ENCODE results near the gene NLGN1.

Gene NLGN1

DNA sequence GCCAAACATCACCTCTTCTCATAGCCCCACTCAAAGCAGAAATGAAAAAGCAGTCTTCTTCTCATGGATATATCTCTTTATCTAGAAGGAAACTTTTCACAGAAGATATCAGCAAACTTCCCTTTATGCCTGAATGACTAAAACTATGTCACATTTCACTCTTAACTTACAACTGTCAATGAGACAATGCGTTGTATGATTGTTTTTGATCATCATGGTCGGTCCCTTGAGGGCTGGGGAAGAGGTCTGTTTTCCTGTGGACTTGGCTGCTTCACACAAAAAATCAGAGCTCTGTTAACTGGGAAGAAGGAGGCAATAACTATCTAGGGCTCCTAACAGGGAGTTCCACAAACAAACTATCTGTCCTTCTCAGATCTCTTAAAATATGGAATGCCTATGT is 5.1 kb downstream of the NLGN1 start:
- H3K36me3 ChIP-seq (ENCODE audit: control insufficient read depth in 4 of 4, insufficient read depth in 4 of 4, low read length in 3 of 4), result no peaks in the 10 kb centered on the region
- WGBS (ENCODE audit: insufficient coverage), result 61% methylated on average over 2 of the region's 2 CpGs
- peaks cover 0 to 3% (median 0%) of the 10 kb centered on the region in 5 experiments for H3K27me3 ChIP-seq (replicated peaks in 2 of 5; ENCODE audit: control insufficient read depth in 4 of 5, insufficient read depth in 5 of 5, low read length in 4 of 5)
- CTCF ChIA-PET, result interaction anchor here (0.6 kb wide), 1 partner anchor 743 kb away, joined by 3 read pairs; no protein-coding TSS in a partner anchor
- POLR2A ChIA-PET, result no interaction called here
- H3K4me3 ChIP-seq (ENCODE audit: control insufficient read depth in 1 of 7, extremely low read depth in 1 of 7, insufficient read depth in 4 of 7, low read depth in 2 of 7, low read length in 6 of 7), result no peak overlapping the region
- peaks cover 0 to 8% (median 7%) of the 10 kb centered on the region in 4 experiments for H3K4me1 ChIP-seq (ENCODE audit: control extremely low read depth in 1 of 4, control insufficient read depth in 4 of 4, insufficient read depth in 4 of 4, low read length in 3 of 4)
- no peaks in the 10 kb centered on the region for H3K9me3 ChIP-seq (ENCODE audit: control extremely low read depth in 1 of 5, control insufficient read depth in 4 of 5, insufficient read depth in 2 of 5, low read depth in 1 of 5, low read length in 4 of 5)
- no peak for DNase-seq
- H3K27ac ChIP-seq (ENCODE audit: insufficient read depth in 1 of 2, low read depth in 1 of 2, low read length in 2 of 2, poor library complexity in 1 of 2, severe bottlenecking in 2 of 2), result no peak overlapping the region

DNA sequence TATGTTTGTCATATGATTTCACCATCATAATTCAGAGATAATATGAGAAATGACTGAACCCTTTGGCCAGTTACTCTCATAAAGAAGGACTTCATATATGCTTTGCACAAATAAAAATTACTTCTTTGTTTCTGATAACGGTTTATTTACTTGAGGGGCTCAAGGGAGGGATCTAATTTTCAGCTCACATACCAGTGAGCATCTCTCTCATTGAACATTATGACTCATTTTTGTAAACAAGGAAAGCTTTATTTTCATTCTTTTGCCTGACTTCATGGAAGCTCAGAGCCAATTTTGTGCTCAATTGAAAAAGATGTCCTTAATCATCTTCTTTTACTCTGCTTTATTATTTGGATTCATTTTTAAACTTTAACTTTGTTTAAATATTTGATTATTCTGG is 5.8 kb downstream of the NLGN1 start:
- ChIA-PET CTCF (interaction anchor here (1.1 kb wide), 1 partner anchor 31 kb away, joined by 3 read pairs; no protein-coding TSS in a partner anchor), POLR2A (no interaction called here)
- Histone ChIP-seq H3K4me3 (ENCODE audit: control insufficient read depth in 1 of 7, extremely low read depth in 1 of 7, insufficient read depth in 4 of 7, low read depth in 2 of 7, low read length in 6 of 7) (no peak overlapping the region), H3K36me3 (ENCODE audit: control insufficient read depth in 4 of 4, insufficient read depth in 4 of 4, low read length in 3 of 4) (no peaks in the 10 kb centered on the region), H3K9me3 (ENCODE audit: control extremely low read depth in 1 of 5, control insufficient read depth in 4 of 5, insufficient read depth in 2 of 5, low read depth in 1 of 5, low read length in 4 of 5) (no peaks in the 10 kb centered on the region), H3K4me1 (ENCODE audit: control extremely low read depth in 1 of 4, control insufficient read depth in 4 of 4, insufficient read depth in 4 of 4, low read length in 3 of 4) (peaks cover 0 to 3% (median under 1%) of the 10 kb centered on the region in 4 experiments), H3K27ac (ENCODE audit: insufficient read depth in 1 of 2, low read depth in 1 of 2, low read length in 2 of 2, poor library complexity in 1 of 2, severe bottlenecking in 2 of 2) (no peak overlapping the region), H3K27me3 (replicated peaks in 2 of 5; ENCODE audit: control insufficient read depth in 4 of 5, insufficient read depth in 5 of 5, low read length in 4 of 5) (peaks cover 0 to 2% (median 0%) of the 10 kb centered on the region in 5 experiments)
- 100% methylated on average over 1 of the region's 1 CpG for WGBS (ENCODE audit: insufficient coverage)
- DNase-seq, result no peak

DNA sequence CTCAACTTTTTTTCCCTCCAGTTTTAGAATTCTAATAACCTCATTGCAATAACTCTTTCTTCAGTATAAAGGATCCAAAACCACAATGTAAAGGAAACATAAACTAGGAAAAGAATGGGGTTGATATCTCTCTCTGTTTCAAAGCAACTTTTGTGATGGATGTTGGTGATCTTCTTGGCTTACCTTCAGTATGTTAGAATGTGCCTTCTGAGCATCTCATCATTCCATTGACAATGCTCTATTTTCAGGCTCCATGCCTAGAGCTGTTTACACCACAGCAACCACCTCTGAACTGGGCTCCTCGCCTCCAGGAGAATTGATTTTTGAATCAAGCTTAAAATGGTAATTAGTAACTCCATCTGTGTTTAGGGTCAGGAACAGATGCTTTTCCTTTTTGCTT is 6.6 kb downstream of the NLGN1 start:
- Histone ChIP-seq H3K4me3 (ENCODE audit: control insufficient read depth in 1 of 7, extremely low read depth in 1 of 7, insufficient read depth in 4 of 7, low read depth in 2 of 7, low read length in 6 of 7) (no peak overlapping the region), H3K9me3 (ENCODE audit: control extremely low read depth in 1 of 5, control insufficient read depth in 4 of 5, insufficient read depth in 2 of 5, low read depth in 1 of 5, low read length in 4 of 5) (no peaks in the 10 kb centered on the region), H3K4me1 (ENCODE audit: control extremely low read depth in 1 of 4, control insufficient read depth in 4 of 4, insufficient read depth in 4 of 4, low read length in 3 of 4) (no peaks in the 10 kb centered on the region), H3K27ac (ENCODE audit: insufficient read depth in 1 of 2, low read depth in 1 of 2, low read length in 2 of 2, poor library complexity in 1 of 2, severe bottlenecking in 2 of 2) (no peak overlapping the region), H3K36me3 (ENCODE audit: control insufficient read depth in 4 of 4, insufficient read depth in 4 of 4, low read length in 3 of 4) (no peaks in the 10 kb centered on the region), H3K27me3 (replicated peaks in 2 of 5; ENCODE audit: control insufficient read depth in 4 of 5, insufficient read depth in 5 of 5, low read length in 4 of 5) (no peaks in the 10 kb centered on the region)
- POLR2A ChIA-PET, result no interaction called here
- no peak for DNase-seq
- CTCF ChIA-PET, result interaction anchor here (1.1 kb wide), 1 partner anchor 32 kb away, joined by 3 read pairs; no protein-coding TSS in a partner anchor
- WGBS (ENCODE audit: insufficient coverage), result 83% methylated on average over 1 of the region's 1 CpG

DNA sequence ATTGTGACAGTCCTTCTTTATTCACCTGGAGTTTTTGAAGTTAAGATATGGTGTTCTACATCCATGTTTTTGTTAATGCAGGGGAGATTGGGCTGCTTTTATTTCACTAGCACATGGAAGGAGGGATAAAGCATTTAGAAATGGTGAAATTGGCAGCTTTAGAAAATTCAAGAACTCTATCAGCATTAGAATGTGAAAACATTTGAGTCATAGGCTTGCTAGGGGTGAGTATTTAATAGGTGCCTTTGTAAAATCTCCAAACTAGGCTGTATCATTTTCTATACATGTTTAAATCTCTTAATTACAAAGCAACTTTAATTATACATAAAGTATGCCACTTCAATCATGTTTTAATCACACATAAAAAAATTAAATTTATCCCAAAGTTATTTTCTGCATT is 12.9 kb downstream of the NLGN1 start:
- POLR2A ChIA-PET, result no interaction called here
- no peak overlapping the region for H3K27ac ChIP-seq (ENCODE audit: insufficient read depth in 1 of 2, low read depth in 1 of 2, low read length in 2 of 2, poor library complexity in 1 of 2, severe bottlenecking in 2 of 2)

DNA sequence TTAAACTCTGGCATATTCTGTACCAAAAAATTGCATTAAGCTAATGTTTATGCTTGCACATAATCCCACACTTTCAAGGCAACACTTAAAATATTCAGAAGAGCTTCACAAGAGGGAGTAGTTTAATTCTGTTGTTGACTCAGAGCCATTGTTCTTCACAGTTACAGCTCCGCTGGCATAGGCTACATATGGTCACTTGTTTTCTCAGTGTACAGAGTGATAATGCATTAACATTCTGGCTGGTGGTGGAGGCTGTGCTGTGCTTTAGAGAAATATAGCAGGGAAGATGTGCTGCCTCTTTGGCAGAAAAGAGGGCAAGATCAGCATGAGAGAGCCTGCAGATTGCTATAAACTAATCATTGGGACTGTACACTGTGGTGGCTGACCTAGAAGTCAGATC is 13.3 kb downstream of the NLGN1 start:
- ChIA-PET POLR2A (no interaction called here), CTCF (interaction anchor here (1.0 to 1.9 kb wide), 3 partner anchors 13 to 321 kb away, joined by 3 to 6 read pairs (median 4); partner anchors contain the start of gene NLGN1)
- Histone ChIP-seq H3K27me3 (replicated peaks in 2 of 5; ENCODE audit: control insufficient read depth in 4 of 5, insufficient read depth in 5 of 5, low read length in 4 of 5) (no peaks in the 10 kb centered on the region), H3K4me1 (ENCODE audit: control extremely low read depth in 1 of 4, control insufficient read depth in 4 of 4, insufficient read depth in 4 of 4, low read length in 3 of 4) (no peaks in the 10 kb centered on the region), H3K9me3 (ENCODE audit: control extremely low read depth in 1 of 5, control insufficient read depth in 4 of 5, insufficient read depth in 2 of 5, low read depth in 1 of 5, low read length in 4 of 5) (no peaks in the 10 kb centered on the region), H3K27ac (ENCODE audit: insufficient read depth in 1 of 2, low read depth in 1 of 2, low read length in 2 of 2, poor library complexity in 1 of 2, severe bottlenecking in 2 of 2) (no peak overlapping the region), H3K4me3 (ENCODE audit: control insufficient read depth in 1 of 7, extremely low read depth in 1 of 7, insufficient read depth in 4 of 7, low read depth in 2 of 7, low read length in 6 of 7) (no peak overlapping the region), H3K36me3 (ENCODE audit: control insufficient read depth in 4 of 4, insufficient read depth in 4 of 4, low read length in 3 of 4) (no peaks in the 10 kb centered on the region)
- WGBS (ENCODE audit: insufficient coverage), result 100% methylated on average over 1 of the region's 1 CpG
- DNase-seq, result no peak

More for the DNA sequence above, 12.9 kb downstream of the NLGN1 start:
- H3K9me3 ChIP-seq (ENCODE audit: control extremely low read depth in 1 of 5, control insufficient read depth in 4 of 5, insufficient read depth in 2 of 5, low read depth in 1 of 5, low read length in 4 of 5), result no peaks in the 10 kb centered on the region
- H3K4me1 ChIP-seq (ENCODE audit: control extremely low read depth in 1 of 4, control insufficient read depth in 4 of 4, insufficient read depth in 4 of 4, low read length in 3 of 4), result no peaks in the 10 kb centered on the region
- no peak for DNase-seq
- no peaks in the 10 kb centered on the region for H3K27me3 ChIP-seq (replicated peaks in 2 of 5; ENCODE audit: control insufficient read depth in 4 of 5, insufficient read depth in 5 of 5, low read length in 4 of 5)
- H3K36me3 ChIP-seq (ENCODE audit: control insufficient read depth in 4 of 4, insufficient read depth in 4 of 4, low read length in 3 of 4), result no peaks in the 10 kb centered on the region
- H3K4me3 ChIP-seq (ENCODE audit: control insufficient read depth in 1 of 7, extremely low read depth in 1 of 7, insufficient read depth in 4 of 7, low read depth in 2 of 7, low read length in 6 of 7), result no peak overlapping the region
- CTCF ChIA-PET, result interaction anchor here (1.0 to 1.9 kb wide), 2 partner anchors 13 to 142 kb away, joined by 4 to 6 read pairs; partner anchors contain the start of gene NLGN1

DNA sequence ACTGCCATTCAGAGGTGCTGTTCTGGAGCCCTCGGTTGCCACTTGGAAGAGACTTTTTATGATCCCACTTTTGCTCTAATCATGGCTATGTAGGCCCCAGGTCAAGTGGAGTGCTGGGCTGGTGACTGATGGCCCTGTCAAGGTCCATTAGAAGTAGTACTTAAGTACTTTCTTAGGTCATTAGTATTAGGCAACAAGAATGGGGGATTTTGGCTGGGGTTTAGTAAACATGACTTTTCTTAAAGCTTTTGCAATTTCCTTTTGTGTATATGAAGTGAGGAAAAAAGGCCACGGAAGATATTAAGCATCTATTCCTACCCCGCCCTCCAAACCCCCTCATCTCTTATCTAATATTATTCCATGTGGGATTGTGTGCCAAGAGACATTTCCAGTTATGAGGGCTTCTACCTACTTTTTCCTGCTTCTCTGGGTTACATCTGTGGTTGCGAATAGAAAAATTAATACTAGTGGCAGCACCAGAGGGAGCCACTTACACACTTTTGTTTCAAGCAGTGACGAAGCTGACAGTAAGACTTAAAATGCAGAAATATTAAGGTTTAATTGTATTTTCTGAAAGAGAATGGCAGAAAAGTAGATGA is 13.9 kb downstream of the NLGN1 start:
- H3K36me3 ChIP-seq (ENCODE audit: control insufficient read depth in 4 of 4, insufficient read depth in 4 of 4, low read length in 3 of 4), result no peaks in the 10 kb centered on the region
- DNase-seq, result peak; percentile 41 to 70 (median 65)

DNA sequence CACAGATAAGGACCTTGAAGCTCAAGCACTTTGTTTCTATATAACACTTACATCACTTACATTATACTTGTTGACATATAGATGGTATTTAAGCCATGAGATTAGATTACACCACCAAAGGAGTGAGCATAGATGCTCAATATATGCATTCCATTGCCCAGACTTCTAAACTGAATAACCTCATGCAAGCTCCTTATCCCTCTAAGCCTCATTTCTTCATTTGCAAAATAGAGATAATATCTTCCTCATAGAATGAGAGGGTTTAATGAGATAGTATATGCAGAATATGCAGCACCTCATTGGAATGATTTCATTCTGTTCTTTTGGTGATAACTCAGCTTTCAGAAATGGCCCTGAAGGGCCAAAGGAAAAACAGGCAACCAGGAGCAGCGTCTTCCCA is 18.5 kb downstream of the NLGN1 start:
- WGBS (ENCODE audit: insufficient coverage), result 100% methylated on average over 1 of the region's 1 CpG
- ChIA-PET CTCF (interaction anchor here (1.0 to 1.6 kb wide), 2 partner anchors 8 to 44 kb away, joined by 3 to 4 read pairs; no protein-coding TSS in a partner anchor), POLR2A (no interaction called here)
- DNase-seq, result no peak
- no peak overlapping the region for H3K27ac ChIP-seq (ENCODE audit: insufficient read depth in 1 of 2, low read depth in 1 of 2, low read length in 2 of 2, poor library complexity in 1 of 2, severe bottlenecking in 2 of 2)
- no peaks in the 10 kb centered on the region for H3K27me3 ChIP-seq (replicated peaks in 2 of 5; ENCODE audit: control insufficient read depth in 4 of 5, insufficient read depth in 5 of 5, low read length in 4 of 5)
- H3K4me1 ChIP-seq (ENCODE audit: control extremely low read depth in 1 of 4, control insufficient read depth in 4 of 4, insufficient read depth in 4 of 4, low read length in 3 of 4), result no peaks in the 10 kb centered on the region
- no peaks in the 10 kb centered on the region for H3K9me3 ChIP-seq (ENCODE audit: control extremely low read depth in 1 of 5, control insufficient read depth in 4 of 5, insufficient read depth in 2 of 5, low read depth in 1 of 5, low read length in 4 of 5)
- H3K36me3 ChIP-seq (ENCODE audit: control insufficient read depth in 4 of 4, insufficient read depth in 4 of 4, low read length in 3 of 4), result no peaks in the 10 kb centered on the region
- no peak overlapping the region for H3K4me3 ChIP-seq (ENCODE audit: control insufficient read depth in 1 of 7, extremely low read depth in 1 of 7, insufficient read depth in 4 of 7, low read depth in 2 of 7, low read length in 6 of 7)

More for the DNA sequence above, 13.9 kb downstream of the NLGN1 start:
- 46% methylated on average over 3 of the region's 5 CpGs for whole genome bisulfite sequencing (ENCODE audit: insufficient coverage)
- Histone ChIP-seq H3K27ac (ENCODE audit: insufficient read depth in 1 of 2, low read depth in 1 of 2, low read length in 2 of 2, poor library complexity in 1 of 2, severe bottlenecking in 2 of 2) (no peak overlapping the region), H3K4me3 (ENCODE audit: control insufficient read depth in 1 of 7, extremely low read depth in 1 of 7, insufficient read depth in 4 of 7, low read depth in 2 of 7, low read length in 6 of 7) (peak overlapping the region in 3 of 7 experiments; percentile 21 to 58 (median 22)), H3K9me3 (ENCODE audit: control extremely low read depth in 1 of 5, control insufficient read depth in 4 of 5, insufficient read depth in 2 of 5, low read depth in 1 of 5, low read length in 4 of 5) (no peaks in the 10 kb centered on the region), H3K27me3 (replicated peaks in 2 of 5; ENCODE audit: control insufficient read depth in 4 of 5, insufficient read depth in 5 of 5, low read length in 4 of 5) (no peaks in the 10 kb centered on the region), H3K4me1 (ENCODE audit: control extremely low read depth in 1 of 4, control insufficient read depth in 4 of 4, insufficient read depth in 4 of 4, low read length in 3 of 4) (no peaks in the 10 kb centered on the region)
- CTCF ChIA-PET, result interaction anchor here (0.7 to 1.9 kb wide), 4 partner anchors 14 to 322 kb away, joined by 3 to 6 read pairs (median 4); partner anchors contain the start of gene NLGN1
- POLR2A ChIA-PET, result no interaction called here

Measured in common myeloid progenitor, CD34-positive (primary cell).